ENCODE data around the gene MORC2.

DNA sequence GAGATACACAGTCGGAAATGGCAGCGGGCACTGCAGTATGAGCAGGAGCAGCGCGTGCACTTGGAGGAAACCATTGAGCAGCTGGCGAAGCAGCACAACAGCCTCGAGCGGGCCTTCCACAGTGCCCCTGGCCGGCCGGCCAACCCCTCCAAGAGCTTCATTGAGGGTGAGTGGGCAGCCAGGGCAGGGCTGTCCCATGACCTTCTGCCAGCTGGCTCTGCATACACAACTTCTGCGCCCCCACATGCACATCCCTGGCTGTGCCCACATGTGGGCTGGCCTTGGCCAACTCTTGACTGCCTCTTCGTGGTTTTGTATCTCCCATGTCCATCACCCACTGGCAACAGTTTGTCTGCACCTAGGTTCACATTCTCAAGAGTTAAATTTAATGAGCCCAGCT is 81.1 kb downstream of the MORC2 start:
- no peak for TF ChIP-seq SMC3 (IDR thresholded peaks at IDR 0.05; ENCODE audit: borderline replicate concordance, low read length)
- TF ChIP-seq, protein P1, sequence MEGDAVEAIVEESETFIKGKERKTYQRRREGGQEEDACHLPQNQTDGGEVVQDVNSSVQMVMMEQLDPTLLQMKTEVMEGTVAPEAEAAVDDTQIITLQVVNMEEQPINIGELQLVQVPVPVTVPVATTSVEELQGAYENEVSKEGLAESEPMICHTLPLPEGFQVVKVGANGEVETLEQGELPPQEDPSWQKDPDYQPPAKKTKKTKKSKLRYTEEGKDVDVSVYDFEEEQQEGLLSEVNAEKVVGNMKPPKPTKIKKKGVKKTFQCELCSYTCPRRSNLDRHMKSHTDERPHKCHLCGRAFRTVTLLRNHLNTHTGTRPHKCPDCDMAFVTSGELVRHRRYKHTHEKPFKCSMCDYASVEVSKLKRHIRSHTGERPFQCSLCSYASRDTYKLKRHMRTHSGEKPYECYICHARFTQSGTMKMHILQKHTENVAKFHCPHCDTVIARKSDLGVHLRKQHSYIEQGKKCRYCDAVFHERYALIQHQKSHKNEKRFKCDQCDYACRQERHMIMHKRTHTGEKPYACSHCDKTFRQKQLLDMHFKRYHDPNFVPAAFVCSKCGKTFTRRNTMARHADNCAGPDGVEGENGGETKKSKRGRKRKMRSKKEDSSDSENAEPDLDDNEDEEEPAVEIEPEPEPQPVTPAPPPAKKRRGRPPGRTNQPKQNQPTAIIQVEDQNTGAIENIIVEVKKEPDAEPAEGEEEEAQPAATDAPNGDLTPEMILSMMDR (IDR thresholded peaks at IDR 0.05 in 2 of 3, conservative IDR thresholded peaks at IDR 0.05 in 1 of 3; ENCODE audit: control insufficient read depth in 2 of 3, extremely low read depth in 1 of 3, insufficient read depth in 1 of 3, low read depth in 3 of 3, low read length in 3 of 3) = no peak
- TF ChIP-seq, protein P2, sequence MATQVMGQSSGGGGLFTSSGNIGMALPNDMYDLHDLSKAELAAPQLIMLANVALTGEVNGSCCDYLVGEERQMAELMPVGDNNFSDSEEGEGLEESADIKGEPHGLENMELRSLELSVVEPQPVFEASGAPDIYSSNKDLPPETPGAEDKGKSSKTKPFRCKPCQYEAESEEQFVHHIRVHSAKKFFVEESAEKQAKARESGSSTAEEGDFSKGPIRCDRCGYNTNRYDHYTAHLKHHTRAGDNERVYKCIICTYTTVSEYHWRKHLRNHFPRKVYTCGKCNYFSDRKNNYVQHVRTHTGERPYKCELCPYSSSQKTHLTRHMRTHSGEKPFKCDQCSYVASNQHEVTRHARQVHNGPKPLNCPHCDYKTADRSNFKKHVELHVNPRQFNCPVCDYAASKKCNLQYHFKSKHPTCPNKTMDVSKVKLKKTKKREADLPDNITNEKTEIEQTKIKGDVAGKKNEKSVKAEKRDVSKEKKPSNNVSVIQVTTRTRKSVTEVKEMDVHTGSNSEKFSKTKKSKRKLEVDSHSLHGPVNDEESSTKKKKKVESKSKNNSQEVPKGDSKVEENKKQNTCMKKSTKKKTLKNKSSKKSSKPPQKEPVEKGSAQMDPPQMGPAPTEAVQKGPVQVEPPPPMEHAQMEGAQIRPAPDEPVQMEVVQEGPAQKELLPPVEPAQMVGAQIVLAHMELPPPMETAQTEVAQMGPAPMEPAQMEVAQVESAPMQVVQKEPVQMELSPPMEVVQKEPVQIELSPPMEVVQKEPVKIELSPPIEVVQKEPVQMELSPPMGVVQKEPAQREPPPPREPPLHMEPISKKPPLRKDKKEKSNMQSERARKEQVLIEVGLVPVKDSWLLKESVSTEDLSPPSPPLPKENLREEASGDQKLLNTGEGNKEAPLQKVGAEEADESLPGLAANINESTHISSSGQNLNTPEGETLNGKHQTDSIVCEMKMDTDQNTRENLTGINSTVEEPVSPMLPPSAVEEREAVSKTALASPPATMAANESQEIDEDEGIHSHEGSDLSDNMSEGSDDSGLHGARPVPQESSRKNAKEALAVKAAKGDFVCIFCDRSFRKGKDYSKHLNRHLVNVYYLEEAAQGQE (IDR thresholded peaks at IDR 0.05; ENCODE audit: low read depth, low read length) = no peak
- TF ChIP-seq NR2C2 (IDR thresholded peaks at IDR 0.05; ENCODE audit: borderline replicate concordance, control insufficient read depth, insufficient read length, low read depth) = no peak
- no peak for TF ChIP-seq RBBP5 (conservative IDR thresholded peaks at IDR 0.05)
- TF ChIP-seq EZH2 (IDR thresholded peaks at IDR 0.05; ENCODE audit: borderline replicate concordance, control insufficient read depth, low read depth, low read length) = no peak
- TF ChIP-seq ATF7 (IDR thresholded peaks at IDR 0.05; ENCODE audit: low read depth) = no peak
- TF ChIP-seq MXI1 (IDR thresholded peaks at IDR 0.05; ENCODE audit: low read depth, low read length) = no peak
- TF ChIP-seq SP1 (IDR thresholded peaks at IDR 0.05; ENCODE audit: low read depth, low read length) = no peak
- TF ChIP-seq RAD21 (IDR thresholded peaks at IDR 0.05; ENCODE audit: insufficient read depth, low read depth, low read length) = no peak
- no peak for TF ChIP-seq FOXK2 (IDR thresholded peaks at IDR 0.05)
- TF ChIP-seq, protein P3, sequence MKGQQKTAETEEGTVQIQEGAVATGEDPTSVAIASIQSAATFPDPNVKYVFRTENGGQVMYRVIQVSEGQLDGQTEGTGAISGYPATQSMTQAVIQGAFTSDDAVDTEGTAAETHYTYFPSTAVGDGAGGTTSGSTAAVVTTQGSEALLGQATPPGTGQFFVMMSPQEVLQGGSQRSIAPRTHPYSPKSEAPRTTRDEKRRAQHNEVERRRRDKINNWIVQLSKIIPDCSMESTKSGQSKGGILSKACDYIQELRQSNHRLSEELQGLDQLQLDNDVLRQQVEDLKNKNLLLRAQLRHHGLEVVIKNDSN (IDR thresholded peaks at IDR 0.05; ENCODE audit: borderline replicate concordance, extremely low read length, insufficient read depth, low read depth, low read length) = no peak
- no peak for TF ChIP-seq BACH1 (IDR thresholded peaks at IDR 0.05; ENCODE audit: borderline replicate concordance)

Measured in GM12878 (cell line).